Loucy (cell line): ENCODE results near the gene TSC22D3.

Experiments
- H2AFZ ChIP-seq: fragments of 200-600 bp; sonication (generic); 2 replicates; pipeline ENCODE4 v1.6.0; 2016; ENCODE audit warnings: antibody characterized with exemption, mild to moderate bottlenecking, low read length, moderate library complexity
- H3F3A ChIP-seq: fragments of 200-600 bp; 2 replicates; pipeline ENCODE4 v1.6.0; 2016; ENCODE audit warnings: antibody characterized with exemption, low read depth, mild to moderate bottlenecking
- H3K27me3 ChIP-seq: fragments of 200-600 bp; sonication (generic); 2 replicates; pipeline ENCODE4 v1.6.1; 2014; ENCODE audit warnings: low read length, mild to moderate bottlenecking; ENCODE audit not compliant: insufficient read depth, poor library complexity, severe bottlenecking
- H3K36me3 ChIP-seq: fragments of 200-600 bp; sonication (generic); 2 replicates; pipeline ENCODE4 v1.6.1; 2016; ENCODE audit warnings: low read length; ENCODE audit not compliant: insufficient read depth
- H3K4me1 ChIP-seq: fragments of 200-600 bp; sonication (generic); 2 replicates; pipeline ENCODE4 v1.5.1; 2014; ENCODE audit warnings: low read length, mild to moderate bottlenecking; ENCODE audit not compliant: insufficient read depth, poor library complexity, severe bottlenecking
- H3K4me2 ChIP-seq: fragments of 200-600 bp; sonication (generic); 2 replicates; pipeline ENCODE4 v1.6.0; 2014; ENCODE audit warnings: antibody characterized with exemption, low read length, low read depth, mild to moderate bottlenecking; ENCODE audit not compliant: poor library complexity, severe bottlenecking
- H3K4me3 ChIP-seq: fragments of 200-600 bp; sonication (generic); 2 replicates; pipeline ENCODE4 v1.5.1; 2014; ENCODE audit warnings: low read length, mild to moderate bottlenecking, mixed read lengths; ENCODE audit not compliant: poor library complexity, severe bottlenecking
- H3K79me2 ChIP-seq: fragments of 200-600 bp; sonication (generic); 2 replicates; pipeline ENCODE4 v1.6.1; 2014; ENCODE audit warnings: low read length; ENCODE audit not compliant: insufficient read depth
- H3K9ac ChIP-seq: fragments of 200-600 bp; sonication (generic); 2 replicates; pipeline ENCODE4 v1.6.0; 2014; ENCODE audit warnings: mild to moderate bottlenecking, low read depth, low read length, moderate library complexity; ENCODE audit not compliant: poor library complexity, severe bottlenecking
- H3K9me2 ChIP-seq: fragments of 200-600 bp; sonication (generic); replicated peaks from 2 replicates; pipeline ENCODE4 v1.6.1; 2016; ENCODE audit warnings: low read depth, low read length, mixed read lengths
- H3K9me3 ChIP-seq: fragments of 200-600 bp; sonication (generic); 2 replicates; pipeline ENCODE4 v1.6.1; 2014; ENCODE audit warnings: mild to moderate bottlenecking, antibody characterized with exemption, low read length, low read depth; ENCODE audit not compliant: insufficient read depth
- H4K20me1 ChIP-seq: fragments of 200-600 bp; sonication (generic); 2 replicates; pipeline ENCODE4 v1.6.0; 2014; ENCODE audit warnings: antibody characterized with exemption, low read length, mild to moderate bottlenecking; ENCODE audit not compliant: insufficient read depth, poor library complexity, severe bottlenecking
- EZH2phosphoT487 ChIP-seq: fragments of 200-600 bp; IDR thresholded peaks from 2 replicates; pipeline ENCODE4 v1.6.1; 2018; ENCODE audit warnings: antibody characterized with exemption, mild to moderate bottlenecking, moderate library complexity, borderline replicate concordance
- TF ChIP-seq, protein P1 (sequence below): fragments of 200-600 bp; sonication (generic); conservative IDR thresholded peaks from 2 replicates; pipeline ENCODE4 v1.5.1; 2014; ENCODE audit warnings: mild to moderate bottlenecking, antibody characterized with exemption, low read length

TSC22D3 gene

GRCh38 chrX:107742700-107743191, 32.8 kb downstream of the TSC22D3 start:
- Histone ChIP-seq H3K4me3 (peak overlapping the region; percentile 70), H3K4me2 (peak overlapping the region; percentile 89), H2AFZ (no peak overlapping the region), H3K9me3 (no peaks in the 10 kb centered on the region), H4K20me1 (no peaks in the 10 kb centered on the region), H3K27me3 (no peaks in the 10 kb centered on the region), H3K9me2 (no peaks in the 10 kb centered on the region), H3K79me2 (peaks cover 8% of the 10 kb centered on the region; the same call in 1 of the 2 replicates), H3K36me3 (no peaks in the 10 kb centered on the region; the same call in 1 of the 2 replicates), H3F3A (no peaks in the 10 kb centered on the region), H3K4me1 (peaks cover 22% of the 10 kb centered on the region), H3K9ac (peak overlapping the region; percentile 76)
- TF ChIP-seq, protein P1, sequence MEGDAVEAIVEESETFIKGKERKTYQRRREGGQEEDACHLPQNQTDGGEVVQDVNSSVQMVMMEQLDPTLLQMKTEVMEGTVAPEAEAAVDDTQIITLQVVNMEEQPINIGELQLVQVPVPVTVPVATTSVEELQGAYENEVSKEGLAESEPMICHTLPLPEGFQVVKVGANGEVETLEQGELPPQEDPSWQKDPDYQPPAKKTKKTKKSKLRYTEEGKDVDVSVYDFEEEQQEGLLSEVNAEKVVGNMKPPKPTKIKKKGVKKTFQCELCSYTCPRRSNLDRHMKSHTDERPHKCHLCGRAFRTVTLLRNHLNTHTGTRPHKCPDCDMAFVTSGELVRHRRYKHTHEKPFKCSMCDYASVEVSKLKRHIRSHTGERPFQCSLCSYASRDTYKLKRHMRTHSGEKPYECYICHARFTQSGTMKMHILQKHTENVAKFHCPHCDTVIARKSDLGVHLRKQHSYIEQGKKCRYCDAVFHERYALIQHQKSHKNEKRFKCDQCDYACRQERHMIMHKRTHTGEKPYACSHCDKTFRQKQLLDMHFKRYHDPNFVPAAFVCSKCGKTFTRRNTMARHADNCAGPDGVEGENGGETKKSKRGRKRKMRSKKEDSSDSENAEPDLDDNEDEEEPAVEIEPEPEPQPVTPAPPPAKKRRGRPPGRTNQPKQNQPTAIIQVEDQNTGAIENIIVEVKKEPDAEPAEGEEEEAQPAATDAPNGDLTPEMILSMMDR, result no peak
- no peak for TF ChIP-seq EZH2phosphoT487

GRCh38 chrX:107741404-107741790, 34.2 kb downstream of the TSC22D3 start:
- Histone ChIP-seq H3K79me2 (peaks cover 11% of the 10 kb centered on the region; the same call in 1 of the 2 replicates), H3K4me3 (peak overlapping the region; percentile 70), H4K20me1 (no peaks in the 10 kb centered on the region), H3K4me2 (peak overlapping the region; percentile 89), H3K4me1 (peaks cover 22% of the 10 kb centered on the region), H3K27me3 (no peaks in the 10 kb centered on the region), H3F3A (no peaks in the 10 kb centered on the region), H2AFZ (no peak overlapping the region), H3K9ac (peak overlapping the region; percentile 76), H3K36me3 (no peaks in the 10 kb centered on the region; the same call in 1 of the 2 replicates), H3K9me2 (no peaks in the 10 kb centered on the region), H3K9me3 (no peaks in the 10 kb centered on the region)
- TF ChIP-seq, protein P1, result no peak
- no peak for TF ChIP-seq EZH2phosphoT487

GRCh38 chrX:107739541-107739940, 36.0 kb downstream of the TSC22D3 start:
- no peaks in the 10 kb centered on the region; the same call in 1 of the 2 replicates for H3K36me3 ChIP-seq
- H4K20me1 ChIP-seq, result no peaks in the 10 kb centered on the region
- no peaks in the 10 kb centered on the region for H3K27me3 ChIP-seq
- H3K4me1 ChIP-seq, result peaks cover 22% of the 10 kb centered on the region
- TF ChIP-seq, protein P1, result no peak
- no peak for TF ChIP-seq EZH2phosphoT487
- H3F3A ChIP-seq, result no peaks in the 10 kb centered on the region
- no peaks in the 10 kb centered on the region for H3K9me3 ChIP-seq
- no peaks in the 10 kb centered on the region for H3K9me2 ChIP-seq
- no peak overlapping the region for H3K4me3 ChIP-seq
- no peak overlapping the region for H3K9ac ChIP-seq
- peaks cover 11% of the 10 kb centered on the region; the same call in 1 of the 2 replicates for H3K79me2 ChIP-seq
- H3K4me2 ChIP-seq, result no peak overlapping the region
- H2AFZ ChIP-seq, result no peak overlapping the region
